IPS-20b (cell line): ENCODE results near the gene YWHAB.

Experiments used
- H3K27ac ChIP-seq: one replicate; pipeline ENCODE4 v1.5.1; 2013; ENCODE audit warnings: low read length
- H3K27me3 ChIP-seq: 2 replicates; pipeline ENCODE4 v1.6.1; 2013; ENCODE audit warnings: mild to moderate bottlenecking, low read length, inconsistent platforms; ENCODE audit not compliant: insufficient read depth
- H3K36me3 ChIP-seq: 2 replicates; pipeline ENCODE4 v1.6.1; 2013; ENCODE audit warnings: low read depth, mild to moderate bottlenecking, inconsistent platforms, low read length, moderate library complexity; ENCODE audit not compliant: insufficient read depth
- H3K4me1 ChIP-seq: 2 replicates; pipeline ENCODE4 v1.6.1; 2013; ENCODE audit warnings: mild to moderate bottlenecking, control low read depth, inconsistent platforms, low read length, moderate library complexity; ENCODE audit not compliant: insufficient read depth
- H3K4me3 ChIP-seq: 2 replicates; pipeline ENCODE4 v1.5.1; 2013; ENCODE audit warnings: mild to moderate bottlenecking, low read length, inconsistent platforms
- H3K9ac ChIP-seq: 2 replicates; pipeline ENCODE4 v1.6.1; 2013; ENCODE audit warnings: low read depth, mild to moderate bottlenecking, inconsistent platforms, low read length, moderate library complexity
- H3K9me3 ChIP-seq: 2 replicates; pipeline ENCODE4 v1.6.1; 2013; ENCODE audit warnings: mild to moderate bottlenecking, low read depth, low read length, inconsistent platforms; ENCODE audit not compliant: insufficient read depth

The YWHAB gene

GRCh38 chr20:44885392-44886265 lies at the start of gene YWHAB:
YWHAB (plus strand) TSS chr20:44885705; CDS start chr20:44901534, 15,829 bp downstream.
- H3K4me1 ChIP-seq: peaks cover 16% of the 10 kb centered on the region
- peak within 1 kb of the TSS; percentile 67 for H3K27ac ChIP-seq
- H3K36me3 ChIP-seq: peaks cover 21% of the 10 kb centered on the region; the same call in 1 of the 2 replicates
- peak within 1 kb of the TSS; percentile 87 for H3K9ac ChIP-seq
- peak within 1 kb of the TSS; percentile 88 for H3K4me3 ChIP-seq
- no peaks in the 10 kb centered on the region for H3K9me3 ChIP-seq
- no peaks in the 10 kb centered on the region for H3K27me3 ChIP-seq

GRCh38 chr20:44836601-44837120 lies 48.8 kb upstream of the YWHAB start:
- no peak overlapping the region for H3K4me3 ChIP-seq
- H3K36me3 ChIP-seq: no peaks in the 10 kb centered on the region
- no peaks in the 10 kb centered on the region for H3K9me3 ChIP-seq
- no peak overlapping the region for H3K27ac ChIP-seq
- no peak overlapping the region for H3K9ac ChIP-seq
- no peaks in the 10 kb centered on the region for H3K27me3 ChIP-seq
- no peaks in the 10 kb centered on the region for H3K4me1 ChIP-seq

GRCh38 chr20:44837946-44838345 lies 47.6 kb upstream of the YWHAB start:
- Histone ChIP-seq H3K9ac (no peak overlapping the region), H3K9me3 (no peaks in the 10 kb centered on the region), H3K27me3 (no peaks in the 10 kb centered on the region), H3K36me3 (no peaks in the 10 kb centered on the region), H3K4me3 (no peak overlapping the region), H3K27ac (no peak overlapping the region), H3K4me1 (no peaks in the 10 kb centered on the region)

- no peak overlapping the region for H3K9ac ChIP-seq
- H3K9me3 ChIP-seq: no peaks in the 10 kb centered on the region
- H3K36me3 ChIP-seq: no peaks in the 10 kb centered on the region
- H3K27ac ChIP-seq: no peak overlapping the region
- H3K4me1 ChIP-seq: no peaks in the 10 kb centered on the region
- H3K27me3 ChIP-seq: no peaks in the 10 kb centered on the region
- H3K4me3 ChIP-seq: no peak overlapping the region
Measured at GRCh38 chr20:44838521-44838920, 47.0 kb upstream of the YWHAB start.

DNA sequence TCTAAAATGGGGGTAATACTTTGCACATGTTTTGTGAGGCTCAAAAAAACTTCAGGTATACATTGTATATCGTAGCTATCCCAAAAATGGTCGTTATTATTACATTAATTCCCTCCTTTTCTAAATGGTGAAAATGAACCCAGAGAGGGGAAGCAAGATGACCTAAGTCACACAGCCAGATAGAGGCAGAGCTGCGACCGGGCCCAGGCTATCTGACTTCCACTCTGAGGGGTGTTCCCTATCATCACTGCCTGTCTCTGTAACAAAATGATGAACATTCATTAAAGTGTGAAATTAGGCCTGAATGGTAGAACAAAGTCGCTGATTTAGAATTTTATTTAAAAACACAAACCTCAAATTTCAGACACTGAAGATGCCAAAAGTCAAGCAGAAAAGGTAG lies 46.0 kb upstream of the YWHAB start:
- no peaks in the 10 kb centered on the region for H3K9me3 ChIP-seq
- H3K36me3 ChIP-seq: no peaks in the 10 kb centered on the region
- no peaks in the 10 kb centered on the region for H3K4me1 ChIP-seq
- no peak overlapping the region for H3K4me3 ChIP-seq
- no peaks in the 10 kb centered on the region for H3K27me3 ChIP-seq
- no peak overlapping the region for H3K9ac ChIP-seq
- no peak overlapping the region for H3K27ac ChIP-seq

DNA sequence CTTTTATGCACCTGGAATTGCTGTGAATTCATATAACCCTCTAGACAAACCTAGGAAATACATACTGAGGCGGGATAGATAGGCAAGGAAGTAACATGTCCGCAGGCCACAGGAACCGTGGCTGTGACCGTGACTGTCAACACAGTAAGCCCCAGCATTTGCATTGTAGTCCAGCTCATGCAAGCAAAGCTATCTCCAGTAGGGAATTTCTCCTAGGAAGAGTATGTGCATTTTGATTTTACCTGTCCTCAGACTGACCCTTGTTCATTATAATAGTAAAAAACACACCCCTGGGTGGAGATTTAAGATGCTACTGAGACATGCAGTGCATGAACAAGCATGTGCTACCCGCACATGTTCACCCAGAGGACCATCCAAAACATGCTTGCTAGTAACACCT lies 44.7 kb upstream of the YWHAB start:
- Histone ChIP-seq H3K4me3 (no peak overlapping the region), H3K27me3 (no peaks in the 10 kb centered on the region)

DNA sequence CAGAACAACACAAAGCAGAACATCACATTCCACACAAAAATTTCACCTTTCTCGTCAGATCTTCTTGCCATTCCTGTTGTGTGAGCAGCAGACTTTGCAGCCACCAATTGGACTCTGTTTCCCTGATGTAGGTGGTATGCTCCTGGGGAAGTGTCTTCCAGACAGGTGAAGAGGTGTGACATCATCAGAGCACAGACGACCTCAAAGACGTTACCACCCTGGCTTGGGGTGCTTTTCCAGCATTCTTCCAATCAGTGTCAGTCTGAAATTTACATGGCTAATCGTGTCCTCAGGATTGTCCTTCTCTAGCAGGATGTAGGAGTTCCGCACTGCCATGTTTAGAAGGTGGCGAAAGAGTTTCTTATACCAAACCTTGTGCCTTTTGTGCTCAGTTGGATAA lies 43.5 kb upstream of the YWHAB start:
- Histone ChIP-seq H3K36me3 (no peaks in the 10 kb centered on the region), H3K27ac (no peak overlapping the region), H3K9ac (no peak overlapping the region), H3K4me3 (no peak overlapping the region), H3K27me3 (no peaks in the 10 kb centered on the region), H3K4me1 (no peaks in the 10 kb centered on the region), H3K9me3 (no peaks in the 10 kb centered on the region)

More for the DNA sequence above, 44.7 kb upstream of the YWHAB start:
- Histone ChIP-seq H3K9me3 (no peaks in the 10 kb centered on the region), H3K27ac (no peak overlapping the region), H3K9ac (no peak overlapping the region), H3K36me3 (no peaks in the 10 kb centered on the region), H3K4me1 (no peaks in the 10 kb centered on the region)

GRCh38 chr20:44843876-44844275 lies 41.6 kb upstream of the YWHAB start:
- Histone ChIP-seq H3K27me3 (no peaks in the 10 kb centered on the region), H3K9ac (no peak overlapping the region), H3K36me3 (no peaks in the 10 kb centered on the region), H3K4me3 (no peak overlapping the region), H3K4me1 (no peaks in the 10 kb centered on the region), H3K9me3 (no peaks in the 10 kb centered on the region), H3K27ac (no peak overlapping the region)

DNA sequence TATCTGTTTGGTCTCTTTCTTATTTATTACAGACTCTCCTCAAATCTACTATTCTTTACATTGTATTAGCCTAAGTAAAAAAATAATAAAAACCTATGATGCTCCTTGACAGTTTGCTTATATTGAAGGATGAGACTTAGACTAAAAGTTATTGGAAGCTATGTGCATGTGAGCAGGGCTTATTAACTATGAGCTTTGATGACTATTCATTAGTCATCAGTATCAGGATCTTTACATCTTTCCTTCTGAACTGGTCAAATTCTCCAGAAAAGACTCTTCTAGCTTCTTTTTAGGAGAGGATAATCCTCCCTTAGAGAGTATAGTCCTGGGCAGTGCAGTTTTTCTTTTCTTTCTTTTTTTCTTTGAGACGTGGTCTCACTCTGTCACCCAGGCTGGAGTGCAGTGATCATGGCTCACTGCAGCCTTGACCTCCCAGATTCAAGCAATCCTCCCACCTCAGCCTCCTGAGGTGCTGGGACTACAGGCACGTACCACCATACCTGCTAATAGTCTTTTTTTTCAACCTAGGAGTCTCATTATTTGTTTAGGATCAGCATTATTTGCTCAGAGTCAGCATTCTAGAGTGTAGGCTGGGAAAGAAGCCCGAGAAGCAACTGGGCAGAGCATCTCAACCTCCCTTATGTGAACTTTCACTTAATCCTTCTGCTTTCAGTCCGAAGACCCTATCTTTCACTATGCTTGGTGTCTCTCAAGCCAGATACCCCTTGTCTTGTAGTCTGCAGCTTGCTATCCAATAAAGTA lies 37.1 kb upstream of the YWHAB start:
- Histone ChIP-seq H3K27ac (no peak overlapping the region), H3K36me3 (no peaks in the 10 kb centered on the region), H3K27me3 (no peaks in the 10 kb centered on the region), H3K4me1 (peaks cover 17% of the 10 kb centered on the region; the same call in 1 of the 2 replicates), H3K9me3 (no peaks in the 10 kb centered on the region), H3K9ac (no peak overlapping the region), H3K4me3 (no peak overlapping the region)

DNA sequence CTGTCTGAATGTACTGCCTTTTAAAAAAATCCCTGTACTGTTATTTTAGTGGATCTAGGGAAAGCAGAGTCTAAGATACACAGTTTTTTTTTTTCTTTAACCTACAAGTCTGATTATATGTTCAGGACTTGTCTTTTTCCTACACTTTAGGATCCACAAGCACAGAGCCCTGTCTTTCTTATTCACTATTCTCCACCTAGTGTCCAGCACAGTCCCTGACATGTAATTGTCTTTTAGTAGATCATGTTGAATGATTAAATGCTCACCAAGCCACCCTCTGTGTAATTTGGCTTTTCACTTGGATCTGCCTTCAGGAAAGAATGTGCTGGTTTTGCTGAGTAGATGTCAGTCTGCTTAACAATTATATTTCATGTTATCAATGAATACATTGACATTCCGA lies 35.8 kb upstream of the YWHAB start:
- no peaks in the 10 kb centered on the region for H3K36me3 ChIP-seq
- H3K4me1 ChIP-seq: peaks cover 17% of the 10 kb centered on the region; the same call in 1 of the 2 replicates
- no peak overlapping the region for H3K27ac ChIP-seq
- no peaks in the 10 kb centered on the region for H3K9me3 ChIP-seq
- no peaks in the 10 kb centered on the region for H3K27me3 ChIP-seq
- no peak overlapping the region for H3K9ac ChIP-seq
- H3K4me3 ChIP-seq: no peak overlapping the region

DNA sequence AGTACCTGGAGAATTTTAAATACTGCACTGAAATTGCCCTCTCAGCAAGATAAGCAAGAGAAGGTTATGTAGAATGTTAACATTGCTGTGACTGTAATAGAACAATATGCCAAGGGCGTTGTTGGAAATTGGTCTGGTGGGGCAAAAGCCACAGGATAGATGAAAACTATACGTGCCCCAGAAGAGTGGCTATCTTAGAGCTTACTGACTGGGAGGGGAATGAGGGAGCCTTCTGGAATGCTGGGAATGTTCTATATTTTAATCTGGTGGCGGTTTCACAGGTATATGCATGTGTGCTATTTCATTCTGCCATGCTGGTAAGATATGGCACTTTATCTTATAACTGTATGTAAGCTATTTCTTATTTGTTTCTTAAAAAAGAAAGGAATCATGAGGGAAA lies 35.2 kb upstream of the YWHAB start:
- Histone ChIP-seq H3K9ac (no peak overlapping the region), H3K27me3 (no peaks in the 10 kb centered on the region), H3K4me3 (no peak overlapping the region), H3K36me3 (no peaks in the 10 kb centered on the region), H3K9me3 (no peaks in the 10 kb centered on the region), H3K4me1 (peaks cover 17% of the 10 kb centered on the region; the same call in 1 of the 2 replicates), H3K27ac (no peak overlapping the region)
